Prostate gland (tissue), 2 donors: ENCODE results near the gene MN1.

Source experiments
- POLR2A ChIP-seq: fragments of 450-650 bp; IDR thresholded peaks from one replicate; pipeline ENCODE4 v1.6.1; 2016; ENCODE audit warnings: antibody characterized with exemption, mild to moderate bottlenecking
- POLR2AphosphoS5 ChIP-seq: sonication (generic); formaldehyde crosslinking; IDR thresholded peaks from one replicate; pipeline ENCODE4 v1.6.1; 2017; ENCODE audit warnings: antibody characterized with exemption
- TF ChIP-seq, protein P1 (sequence below), 4 experiments: fragments of 200-600 bp in 2 of 4; fragments of 450-650 bp in 2 of 4; sonication (generic) in 2 of 4; IDR thresholded peaks; 1 replicate in 3 of 4; 2 replicates in 1 of 4; pipeline ENCODE4 v1.5.1; 2016 to 2019; ENCODE audit warnings: antibody characterized with exemption in 4 of 4, mild to moderate bottlenecking in 2 of 4, moderate library complexity in 2 of 4

DNA sequence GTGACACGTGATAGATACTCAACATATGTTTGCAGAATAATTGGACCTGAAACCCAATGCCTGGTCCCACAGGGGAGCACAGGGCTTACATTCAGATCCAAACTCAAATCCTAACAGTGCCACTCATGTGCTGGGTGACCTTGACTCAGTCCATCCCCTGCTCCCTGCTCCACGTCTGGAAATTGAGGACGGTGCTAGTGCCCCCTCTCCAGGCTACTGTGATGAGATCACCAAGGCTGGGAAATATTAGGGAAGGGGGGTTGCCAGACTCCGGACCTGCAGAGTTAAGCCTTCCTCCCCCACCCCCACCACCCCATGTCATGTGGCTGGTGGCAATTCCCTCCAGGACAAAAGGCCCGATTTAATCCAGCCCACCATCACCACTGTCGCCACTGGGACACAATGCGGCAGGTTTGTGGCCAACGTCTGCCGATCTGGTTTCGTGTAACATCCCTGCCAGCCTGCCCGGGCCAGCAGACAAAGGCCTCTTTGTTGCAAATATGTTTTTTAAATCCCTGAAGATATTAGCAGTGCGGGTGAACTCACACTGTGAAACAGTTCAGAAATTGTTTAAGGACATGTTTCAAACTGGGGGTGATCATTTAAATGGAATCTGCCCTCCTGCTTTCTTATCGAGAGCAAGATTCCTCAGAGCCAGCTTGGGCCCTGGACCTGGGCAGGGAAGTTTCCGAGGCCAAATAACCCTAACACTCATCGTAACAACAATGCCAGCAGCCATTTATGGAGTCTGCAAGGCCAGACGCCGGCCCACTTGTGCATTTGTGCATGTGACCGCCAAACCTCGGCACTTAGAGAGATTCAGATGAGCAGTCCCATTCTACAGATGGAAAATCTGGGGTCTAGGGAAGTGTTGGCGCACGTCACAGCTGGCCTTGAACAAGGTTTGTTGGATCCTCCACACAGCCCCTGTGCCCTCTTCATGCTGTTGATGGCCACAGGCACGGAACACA lies 19.6 kb upstream of the MN1 start:
- TF ChIP-seq, protein P1, sequence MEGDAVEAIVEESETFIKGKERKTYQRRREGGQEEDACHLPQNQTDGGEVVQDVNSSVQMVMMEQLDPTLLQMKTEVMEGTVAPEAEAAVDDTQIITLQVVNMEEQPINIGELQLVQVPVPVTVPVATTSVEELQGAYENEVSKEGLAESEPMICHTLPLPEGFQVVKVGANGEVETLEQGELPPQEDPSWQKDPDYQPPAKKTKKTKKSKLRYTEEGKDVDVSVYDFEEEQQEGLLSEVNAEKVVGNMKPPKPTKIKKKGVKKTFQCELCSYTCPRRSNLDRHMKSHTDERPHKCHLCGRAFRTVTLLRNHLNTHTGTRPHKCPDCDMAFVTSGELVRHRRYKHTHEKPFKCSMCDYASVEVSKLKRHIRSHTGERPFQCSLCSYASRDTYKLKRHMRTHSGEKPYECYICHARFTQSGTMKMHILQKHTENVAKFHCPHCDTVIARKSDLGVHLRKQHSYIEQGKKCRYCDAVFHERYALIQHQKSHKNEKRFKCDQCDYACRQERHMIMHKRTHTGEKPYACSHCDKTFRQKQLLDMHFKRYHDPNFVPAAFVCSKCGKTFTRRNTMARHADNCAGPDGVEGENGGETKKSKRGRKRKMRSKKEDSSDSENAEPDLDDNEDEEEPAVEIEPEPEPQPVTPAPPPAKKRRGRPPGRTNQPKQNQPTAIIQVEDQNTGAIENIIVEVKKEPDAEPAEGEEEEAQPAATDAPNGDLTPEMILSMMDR (IDR thresholded peaks at IDR 0.05): no peak
- TF ChIP-seq POLR2A (no peak), POLR2AphosphoS5 (no peak)
